Germinal center (tissue), 1 donor: Measurements from ENCODE around the gene CPLX4.

Experiments
- DNase-seq: peaks from one replicate; pipeline ENCODE4 v3.0.0; 2012; ENCODE audit warnings: mixed read lengths, low spot score

CPLX4 gene

GRCh38 chr18:59318460-59319050, at the start of gene CPLX4:
CPLX4 (minus strand) TSS chr18:59318649; CDS start chr18:59318462, 187 bp downstream.
- DNase-seq: no peak

- no peak for DNase-seq
These were observed 41.9 kb upstream of the CPLX4 start for GRCh38 chr18:59360381-59360780.

GRCh38 chr18:59359576-59359952, 41.1 kb upstream of the CPLX4 start:
- DNase-seq: no peak

- peak; percentile 95 for DNase-seq
These were observed 40.5 kb upstream of the CPLX4 start, which contains the start of gene LMAN1 for GRCh38 chr18:59358712-59359575. LMAN1 (minus strand) TSS chr18:59359265; CDS start chr18:59359244, 21 bp downstream.

GRCh38 chr18:59358414-59358711, 39.9 kb upstream of the CPLX4 start:
- no peak for DNase-seq

- DNase-seq: no peak
These were observed 39.5 kb upstream of the CPLX4 start for GRCh38 chr18:59357928-59358327.

GRCh38 chr18:59354731-59355130, 36.3 kb upstream of the CPLX4 start:
- no peak for DNase-seq

- no peak for DNase-seq
These were observed 34.7 kb upstream of the CPLX4 start for GRCh38 chr18:59353079-59353680.

GRCh38 chr18:59352250-59352855, 33.9 kb upstream of the CPLX4 start:
- DNase-seq: no peak

- DNase-seq: no peak
These were observed 27.1 kb upstream of the CPLX4 start for GRCh38 chr18:59345556-59345955.

- DNase-seq: no peak
These were observed 26.5 kb upstream of the CPLX4 start for GRCh38 chr18:59344996-59345395.

- DNase-seq: no peak
These were observed 25.5 kb upstream of the CPLX4 start for GRCh38 chr18:59343926-59344325.

- DNase-seq: no peak
These were observed 22.4 kb upstream of the CPLX4 start for GRCh38 chr18:59340817-59341216.

GRCh38 chr18:59340312-59340711, 21.9 kb upstream of the CPLX4 start:
- DNase-seq: no peak

- DNase-seq: no peak
These were observed 14.5 kb upstream of the CPLX4 start for GRCh38 chr18:59332986-59333385.

GRCh38 chr18:59328683-59329082, 10.2 kb upstream of the CPLX4 start:
- DNase-seq: no peak

- DNase-seq: no peak
These were observed 7.5 kb upstream of the CPLX4 start for GRCh38 chr18:59325965-59326364.

GRCh38 chr18:59324623-59324971, 6.1 kb upstream of the CPLX4 start:
- no peak for DNase-seq

- no peak for DNase-seq
These were observed 5.6 kb upstream of the CPLX4 start for GRCh38 chr18:59323931-59324622.

GRCh38 chr18:59311631-59312030, 6.8 kb downstream of the CPLX4 start:
- DNase-seq: no peak

- DNase-seq: no peak
These were observed 9.6 kb downstream of the CPLX4 start for GRCh38 chr18:59308938-59309260.

GRCh38 chr18:59308248-59308937, 10.1 kb downstream of the CPLX4 start:
- DNase-seq: peak; percentile 77
